ENCODE measurements around the gene KCNB1. TPM values are rescaled to one million over a fixed set of nuclear protein-coding genes. Genes with fewer than 3 reads are reported as not detected.

KCNB1 gene
- total RNA-seq, 4 donors from 2014 or later: 0.29 to 32.5 (median 7.0) TPM

- Histone ChIP-seq H3K27ac (peak overlapping the region; percentile 51 to 82), H3K4me1 (peaks cover 0 to 6% of the 10 kb centered on the region in 2 donors), H3K27me3 (no peaks in the 10 kb centered on the region), H3K9me3 (no peaks in the 10 kb centered on the region), H3K36me3 (no peaks in the 10 kb centered on the region), H3K4me3 (no peak overlapping the region)
- no peak for DNase-seq
- intact Hi-C loops (cut with DNase I; ENCODE audit: low total_unique reads): no loop called here
- TF ChIP-seq CTCF (IDR thresholded peaks at IDR 0.05): no peak
- no peak for TF ChIP-seq POLR2A (IDR thresholded peaks at IDR 0.05)
Measured at GRCh38 chr20:49427751-49428518, 54.5 kb downstream of the KCNB1 start.

GRCh38 chr20:49426873-49427272, 55.6 kb downstream of the KCNB1 start:
- intact Hi-C loops (cut with DNase I; ENCODE audit: low total_unique reads): no loop called here
- peaks cover 0 to 6% of the 10 kb centered on the region in 2 donors for H3K4me1 ChIP-seq
- no peaks in the 10 kb centered on the region for H3K9me3 ChIP-seq
- DNase-seq: no peak
- no peak for TF ChIP-seq CTCF (IDR thresholded peaks at IDR 0.05)
- no peak for TF ChIP-seq POLR2A (IDR thresholded peaks at IDR 0.05)
- no peaks in the 10 kb centered on the region for H3K27me3 ChIP-seq
- H3K4me3 ChIP-seq: no peak overlapping the region
- H3K36me3 ChIP-seq: no peaks in the 10 kb centered on the region
- peak overlapping the region in 1 of 2 donors; percentile 82 for H3K27ac ChIP-seq

- Histone ChIP-seq H3K9me3 (no peaks in the 10 kb centered on the region), H3K27ac (peak overlapping the region in 1 of 2 donors; percentile 7), H3K36me3 (no peaks in the 10 kb centered on the region), H3K27me3 (no peaks in the 10 kb centered on the region), H3K4me3 (no peak overlapping the region), H3K4me1 (peaks cover 0 to 6% of the 10 kb centered on the region in 2 donors)
- intact Hi-C loops (cut with DNase I; ENCODE audit: low total_unique reads): no loop called here
- TF ChIP-seq POLR2A (IDR thresholded peaks at IDR 0.05): no peak
- no peak for TF ChIP-seq CTCF (IDR thresholded peaks at IDR 0.05)
- DNase-seq: no peak
Measured at GRCh38 chr20:49426395-49426794, 56.1 kb downstream of the KCNB1 start.

DNA sequence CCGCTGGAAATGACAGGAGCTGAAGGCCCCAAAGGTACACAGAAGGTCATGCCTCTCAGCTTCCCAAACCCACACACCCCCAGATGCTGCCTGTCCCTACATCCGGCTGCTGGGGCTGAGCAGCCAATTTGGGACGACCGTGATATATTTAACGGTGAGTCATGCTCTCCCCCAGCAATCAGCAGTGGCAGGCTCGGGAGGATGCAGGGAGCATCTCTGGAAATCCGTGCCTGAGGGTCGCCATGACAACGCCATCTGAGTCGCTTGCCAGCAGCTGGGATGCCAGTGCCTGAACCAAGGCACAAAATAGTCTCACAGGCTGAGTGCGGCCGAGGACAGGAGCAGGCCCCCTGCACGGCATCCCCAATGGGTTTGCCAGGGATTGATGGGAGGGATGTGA, 57.9 kb downstream of the KCNB1 start:
- TF ChIP-seq POLR2A (IDR thresholded peaks at IDR 0.05): no peak
- no peak for TF ChIP-seq CTCF (IDR thresholded peaks at IDR 0.05)
- Histone ChIP-seq H3K27ac (no peak overlapping the region), H3K36me3 (no peaks in the 10 kb centered on the region), H3K9me3 (no peaks in the 10 kb centered on the region), H3K27me3 (no peaks in the 10 kb centered on the region), H3K4me3 (no peak overlapping the region), H3K4me1 (peaks cover 0 to 6% of the 10 kb centered on the region in 2 donors)
- intact Hi-C loops (cut with DNase I; ENCODE audit: low total_unique reads): no loop called here
- peak in 1 of 2 donors; percentile 51 for DNase-seq

GRCh38 chr20:49422161-49422560, 60.3 kb downstream of the KCNB1 start:
- Histone ChIP-seq H3K4me3 (no peak overlapping the region), H3K9me3 (no peaks in the 10 kb centered on the region), H3K27me3 (no peaks in the 10 kb centered on the region), H3K36me3 (no peaks in the 10 kb centered on the region), H3K4me1 (peaks cover 0 to 5% of the 10 kb centered on the region in 2 donors), H3K27ac (peak overlapping the region; percentile 61 to 85)
- intact Hi-C loops (cut with DNase I; ENCODE audit: low total_unique reads): no loop called here
- no peak for DNase-seq
- no peak for TF ChIP-seq POLR2A (IDR thresholded peaks at IDR 0.05)
- TF ChIP-seq CTCF (IDR thresholded peaks at IDR 0.05): no peak

Data from uterus (tissue), 4 donors.